Measurements from ENCODE around the gene MARS1.
"Not testable (repeated sequence)": the region's sequence is repeated elsewhere in the genome, so short reads cannot be mapped to it uniquely, and the experiment has no call there.

MARS1 gene

GRCh38 chr12:57495051-57495701, 7.3 kb downstream of the MARS1 start:
- DNase-seq = not testable (repeated sequence)

- no peak for DNase-seq
Measured at GRCh38 chr12:57496822-57497221, 9.0 kb downstream of the MARS1 start.

GRCh38 chr12:57497223-57498131, 9.6 kb downstream of the MARS1 start:
- DNase-seq = no peak

GRCh38 chr12:57498132-57498502, 10.2 kb downstream of the MARS1 start:
- no peak for DNase-seq

- DNase-seq = no peak
Measured at GRCh38 chr12:57498571-57498970, 10.7 kb downstream of the MARS1 start.

- DNase-seq = no peak
Measured at GRCh38 chr12:57500213-57500612, 12.3 kb downstream of the MARS1 start.

- not testable (repeated sequence) for DNase-seq
Measured at GRCh38 chr12:57502311-57502969, 14.6 kb downstream of the MARS1 start.

- not testable (repeated sequence) for DNase-seq
Measured at GRCh38 chr12:57506541-57506940, 18.7 kb downstream of the MARS1 start.

GRCh38 chr12:57507796-57508195, 19.9 kb downstream of the MARS1 start:
- not testable (repeated sequence) for DNase-seq

GRCh38 chr12:57511161-57511560, 23.3 kb downstream of the MARS1 start:
- DNase-seq = no peak

GRCh38 chr12:57511588-57512325, 23.9 kb downstream of the MARS1 start:
- DNase-seq = no peak

- DNase-seq = no peak
Measured at GRCh38 chr12:57512665-57513064, 24.8 kb downstream of the MARS1 start.

- no peak for DNase-seq
Measured at GRCh38 chr12:57513266-57513665, 25.4 kb downstream of the MARS1 start.

GRCh38 chr12:57513677-57514076, 25.8 kb downstream of the MARS1 start:
- not testable (repeated sequence) for DNase-seq

- not testable (repeated sequence) for DNase-seq
Measured at GRCh38 chr12:57514246-57514645, 26.4 kb downstream of the MARS1 start.

- DNase-seq = no peak
Measured at GRCh38 chr12:57514720-57515407, 27.0 kb downstream of the MARS1 start.

GRCh38 chr12:57515408-57515933, 27.6 kb downstream of the MARS1 start:
- no peak for DNase-seq

- DNase-seq = no peak
Measured at GRCh38 chr12:57515934-57516541, 28.2 kb downstream of the MARS1 start.

GRCh38 chr12:57516617-57517153, 28.8 kb downstream of the MARS1 start:
- DNase-seq = no peak

- no peak for DNase-seq
Measured at GRCh38 chr12:57517187-57517586, 29.3 kb downstream of the MARS1 start.

- not testable (repeated sequence) for DNase-seq
Measured at GRCh38 chr12:57517718-57518117, 29.9 kb downstream of the MARS1 start.
